ENCODE measurements around the gene CDKN2AIPNL. TPM values are rescaled to one million over a fixed set of nuclear protein-coding genes. Genes with fewer than 3 reads are reported as not detected.

The CDKN2AIPNL gene
- total and polyA plus RNA-seq, 2 of the 13 experiments (the other 11 are each of a cell fraction or from before 2014, with no cell fraction given): 17.4 to 46.5 TPM

DNA sequence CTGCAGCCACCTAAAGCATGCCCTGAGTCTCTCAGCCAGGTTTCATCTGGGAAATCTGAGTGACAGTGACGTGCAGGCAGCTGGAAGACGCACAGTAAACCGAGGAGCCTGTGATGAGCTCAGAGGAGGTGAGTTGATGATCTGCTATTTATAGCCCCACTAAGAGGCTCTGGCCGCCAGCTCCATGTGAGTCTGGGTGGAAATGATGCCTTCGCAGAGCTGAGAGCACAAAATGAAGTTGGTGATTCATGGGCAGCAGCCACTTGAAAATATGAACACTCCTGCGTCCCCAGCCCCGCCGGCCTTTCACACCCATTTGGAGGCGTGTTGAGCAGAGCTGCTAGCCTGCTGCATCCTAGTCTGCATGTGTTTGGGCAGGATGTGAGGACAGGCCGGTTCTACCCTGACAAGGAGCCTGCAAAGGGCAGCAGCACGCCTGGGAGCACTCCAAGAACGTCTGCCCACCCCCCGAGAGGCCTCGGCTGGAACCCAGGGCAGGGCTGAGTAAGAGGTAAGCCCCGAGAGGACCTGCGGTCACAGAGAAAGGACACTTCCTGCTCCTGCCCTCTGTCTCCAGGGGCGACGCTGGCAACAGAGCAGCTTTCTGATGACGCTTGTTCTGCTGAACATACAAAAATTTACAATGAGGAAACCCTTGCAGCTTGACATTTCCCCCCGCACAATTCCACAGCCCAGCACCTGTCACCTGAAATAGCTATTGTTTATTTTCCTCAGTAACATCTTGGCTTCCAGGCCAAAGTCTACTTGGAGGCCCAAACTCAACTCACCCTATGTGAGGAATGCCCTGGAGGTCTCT, 25.1 kb upstream of the CDKN2AIPNL start (continued):
- TF ChIP-seq ZNF598 (CRISPR knock-in tag; IDR thresholded peaks at IDR 0.05; ENCODE audit: borderline replicate concordance): no peak; the same call in 1 of the 2 replicates
- no peak for TF ChIP-seq ARNT2 (CRISPR knock-in tag; IDR thresholded peaks at IDR 0.05; ENCODE audit: low read depth)
- peak; percentile 99 for TF ChIP-seq SNAPC4 (CRISPR knock-in tag; IDR thresholded peaks at IDR 0.05)
- TF ChIP-seq ZNF687 (CRISPR knock-in tag; IDR thresholded peaks at IDR 0.05): peak; percentile 81
- TF ChIP-seq ZZZ3 (CRISPR knock-in tag; IDR thresholded peaks at IDR 0.05; ENCODE audit: borderline replicate concordance): no peak
- TF ChIP-seq, protein P1, sequence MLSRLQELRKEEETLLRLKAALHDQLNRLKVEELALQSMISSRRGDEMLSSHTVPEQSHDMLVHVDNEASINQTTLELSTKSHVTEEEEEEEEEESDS (CRISPR knock-in tag; IDR thresholded peaks at IDR 0.05; ENCODE audit: borderline replicate concordance): 0 out of 2 replicates have a peak, but pooled peaks have one; percentile 98
- no peak for TF ChIP-seq TEAD3 (CRISPR knock-in tag; optimal IDR thresholded peaks at IDR 0.05; ENCODE audit: borderline replicate concordance)
- peak; percentile 82 for TF ChIP-seq MAFF (IDR thresholded peaks at IDR 0.05; ENCODE audit: low read depth, low read length)
- TF ChIP-seq SIN3A (IDR thresholded peaks at IDR 0.05; ENCODE audit: borderline replicate concordance, low read depth, low read length): 0 out of 2 replicates have a peak, but pooled peaks have one; percentile 41
- TF ChIP-seq ZNF780A (CRISPR knock-in tag; IDR thresholded peaks at IDR 0.05): no peak
- TF ChIP-seq PHB2 (IDR thresholded peaks at IDR 0.05; ENCODE audit: partially characterized antibody): no peak
- TF ChIP-seq SALL1 (CRISPR knock-in tag; IDR thresholded peaks at IDR 0.05): peak; percentile 51; the same call in 1 of the 2 replicates
- TF ChIP-seq ZNF710 (CRISPR knock-in tag; IDR thresholded peaks at IDR 0.05; ENCODE audit: borderline replicate concordance): no peak
- no peak for TF ChIP-seq HDAC2 (CRISPR knock-in tag; IDR thresholded peaks at IDR 0.05)
- TF ChIP-seq ZNF749 (CRISPR knock-in tag; IDR thresholded peaks at IDR 0.05; ENCODE audit: borderline replicate concordance): no peak

All from HepG2 (cell line).